KBM-7 (cell line): Measurements from ENCODE around the gene TOM1L2.
"Not testable (repeated sequence)": the region's sequence is repeated elsewhere in the genome, so short reads cannot be mapped to it uniquely, and the experiment has no call there.

Experiments
- DNase-seq: peaks from one replicate; pipeline ENCODE4 v3.0.0-alpha.2; 2015
- in situ Hi-C: fragments of 300-500 bp; cut with MboI; formaldehyde crosslinking; loops from 2 replicates; pipeline ENCODE4 v1.14.3; 2020; ENCODE audit warnings: low sequenced_read_pairs, low pct_unique_long_range_greater_than_20kb, mixed read lengths

TOM1L2 gene

DNA sequence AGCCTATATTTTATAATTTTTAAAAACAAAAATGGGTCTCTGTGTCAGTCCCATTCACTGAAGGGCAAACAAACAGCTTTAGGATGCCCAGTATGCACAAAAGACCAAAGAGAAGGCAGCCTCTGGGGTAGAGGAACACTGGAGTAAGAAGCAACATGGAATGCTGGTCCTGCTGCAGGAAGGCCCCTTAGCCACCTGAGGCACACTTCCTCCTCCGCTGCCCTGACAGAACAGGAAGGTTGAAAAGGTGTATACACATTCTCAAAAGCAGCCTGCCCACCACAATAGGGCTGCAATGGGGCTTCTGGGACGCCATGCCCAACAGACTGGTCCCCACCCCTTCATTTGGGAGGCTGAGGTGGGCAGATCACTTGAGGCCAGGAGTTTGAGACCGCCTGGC lies 19.5 kb downstream of the TOM1L2 start:
- DNase-seq: no peak
- in situ Hi-C loops: no loop called here

DNA sequence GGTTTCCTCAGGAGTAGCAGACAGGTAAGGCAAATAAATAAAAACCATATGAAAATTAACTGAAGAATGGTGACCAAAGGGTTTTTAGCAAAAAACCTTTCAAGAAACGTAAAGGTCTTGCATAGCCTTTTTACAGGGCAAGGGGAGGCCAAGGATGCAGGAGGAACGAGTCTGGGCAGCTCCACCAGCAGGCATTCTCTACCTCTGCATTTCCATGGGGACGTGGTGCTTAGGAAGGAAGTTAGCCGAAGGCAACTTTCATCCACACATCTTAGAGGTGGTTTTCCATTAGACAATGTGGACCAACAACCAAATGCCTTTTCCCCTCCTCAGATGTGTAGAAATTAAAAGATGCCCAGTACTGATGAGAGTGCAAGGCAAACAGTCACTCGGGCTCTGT lies 20.7 kb downstream of the TOM1L2 start:
- DNase-seq: no peak
- in situ Hi-C loops: no loop called here

DNA sequence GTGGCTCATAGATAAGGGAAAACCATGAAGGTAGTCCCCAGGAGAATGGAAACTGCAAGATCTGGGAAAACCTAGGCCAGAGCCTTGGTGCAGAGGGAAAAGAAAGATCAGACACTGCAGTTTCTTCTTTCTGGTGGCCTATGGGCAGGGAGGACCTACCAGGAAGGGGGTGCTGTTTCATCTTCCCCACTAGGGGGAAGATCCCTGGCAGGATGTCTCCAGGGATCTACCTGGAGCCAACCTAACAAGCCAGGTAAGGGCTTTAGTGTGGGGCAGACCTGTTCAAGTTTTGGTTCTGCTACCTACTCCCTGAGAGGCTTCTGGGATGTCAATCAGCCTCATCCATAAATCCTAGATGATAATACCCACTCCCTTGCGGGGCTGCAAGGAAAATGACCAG lies 21.4 kb downstream of the TOM1L2 start:
- DNase-seq: no peak
- in situ Hi-C loops: no loop called here

DNA sequence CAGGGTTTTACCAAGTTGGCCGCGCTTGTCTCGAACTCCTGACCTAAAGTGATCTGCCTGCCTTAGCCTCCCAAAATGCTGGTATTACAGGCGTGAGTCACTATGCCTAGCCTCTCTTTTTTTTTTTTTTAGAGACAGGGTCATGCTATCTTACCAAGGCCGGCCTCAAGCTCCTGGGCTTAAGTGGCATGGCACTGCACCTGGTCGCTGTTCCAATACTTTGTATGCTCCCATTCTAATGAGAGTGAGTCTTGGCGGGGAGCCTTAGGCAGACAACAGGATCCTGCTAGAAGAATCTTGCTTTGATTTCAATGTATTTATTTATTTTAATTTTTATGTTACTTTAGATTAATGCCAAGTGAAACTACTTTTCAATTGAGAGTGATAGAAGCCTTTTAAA lies 21.9 kb downstream of the TOM1L2 start:
- in situ Hi-C loops: no loop called here
- DNase-seq: no peak

DNA sequence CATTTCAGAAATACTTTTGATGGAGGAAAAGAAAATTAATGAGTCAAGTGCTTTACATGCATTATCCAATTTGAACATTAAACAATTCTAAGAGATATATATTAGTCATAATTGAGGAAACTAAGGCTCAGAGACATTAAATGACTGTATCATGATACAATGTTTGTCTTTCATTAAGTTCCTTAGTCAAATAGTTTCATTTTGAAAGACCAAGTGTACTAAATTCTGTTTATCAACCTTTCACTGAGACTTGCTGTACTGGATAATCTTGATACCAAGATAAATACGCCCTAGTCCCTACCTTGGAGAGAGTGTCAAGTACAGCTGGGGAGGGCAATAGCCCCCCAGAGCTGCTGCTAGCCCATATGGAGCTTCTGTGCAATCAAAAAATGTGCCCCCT lies 24.2 kb downstream of the TOM1L2 start:
- in situ Hi-C loops: no loop called here
- DNase-seq: no peak

DNA sequence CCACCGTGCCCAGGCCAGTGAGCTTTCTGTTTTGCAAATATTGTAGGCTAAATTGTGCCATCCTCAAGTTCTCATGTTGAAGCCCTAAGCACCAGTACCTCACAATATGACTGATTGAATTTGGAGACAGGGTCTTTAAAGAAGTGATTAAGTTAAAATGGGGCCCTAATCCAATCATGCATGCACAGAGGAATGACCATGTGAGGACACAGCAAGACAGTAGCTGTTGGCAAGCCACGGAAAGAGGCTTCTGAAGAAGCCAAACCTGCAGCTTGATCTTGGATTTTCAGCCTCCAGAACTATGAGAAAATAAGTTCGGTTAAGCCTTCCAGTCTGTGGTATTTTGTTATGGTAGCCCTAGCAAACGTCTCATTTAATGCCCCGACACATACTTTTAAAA lies 24.9 kb downstream of the TOM1L2 start:
- no peak for DNase-seq
- in situ Hi-C loops: no loop called here

DNA sequence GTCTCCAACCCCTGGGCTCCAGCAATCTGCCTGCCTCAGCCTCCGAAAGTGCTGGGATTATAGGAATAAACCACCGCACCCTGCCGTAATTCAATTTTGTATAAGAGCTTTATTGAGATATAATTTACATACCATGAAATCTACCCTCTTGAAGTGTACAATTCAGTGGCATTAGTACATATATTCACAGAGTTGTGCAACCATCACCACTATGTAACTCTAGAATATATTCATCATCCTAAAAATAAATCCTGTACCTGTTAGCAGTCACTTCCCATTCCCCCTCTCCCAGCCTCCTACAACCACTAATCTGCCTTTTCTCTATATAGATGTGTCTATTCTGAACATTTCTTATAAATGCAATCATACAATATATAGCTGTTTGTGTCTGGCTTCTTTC lies 26.1 kb downstream of the TOM1L2 start:
- no peak for DNase-seq

DNA sequence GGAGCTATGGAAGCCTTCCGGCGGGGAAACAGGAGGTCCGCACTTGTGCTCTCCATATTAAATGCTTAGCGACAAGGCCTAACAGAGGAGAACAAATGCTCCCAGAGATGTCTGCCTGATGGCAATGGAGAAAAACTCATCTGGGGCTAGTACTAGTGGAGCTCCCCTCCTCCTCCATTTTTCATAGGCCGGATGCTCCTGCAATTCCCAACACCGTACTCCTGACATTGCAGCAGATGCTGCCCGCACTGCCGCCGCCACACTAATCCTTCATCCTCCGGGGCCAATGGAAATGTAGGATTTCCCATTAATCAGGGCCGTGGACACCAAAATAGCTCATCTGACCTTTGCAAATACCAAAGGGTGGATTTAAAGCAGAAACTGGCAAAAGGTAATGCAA lies 27.5 kb downstream of the TOM1L2 start:
- DNase-seq: no peak
- in situ Hi-C loops: no loop called here

More for the DNA sequence above, 26.1 kb downstream of the TOM1L2 start:
- in situ Hi-C loops: no loop called here

DNA sequence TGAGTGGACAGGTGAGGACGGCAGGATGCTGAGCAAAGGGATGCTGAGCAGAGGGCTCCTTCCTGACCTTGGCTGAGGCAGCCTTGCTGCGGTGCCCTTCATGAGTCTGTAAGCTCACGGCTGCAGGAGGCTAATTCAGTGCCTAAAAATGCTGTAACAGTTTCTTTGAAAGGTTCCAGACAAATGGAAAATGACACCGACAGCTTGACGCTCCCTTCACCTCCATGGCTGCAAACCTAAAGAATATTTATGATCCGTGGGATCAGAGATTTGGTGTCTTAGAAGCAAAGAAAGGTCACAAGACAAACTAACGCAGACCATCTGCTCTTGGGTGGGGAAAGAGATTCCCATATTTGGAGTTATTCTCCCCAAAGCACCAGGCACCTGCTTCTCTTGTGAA lies 28.0 kb downstream of the TOM1L2 start:
- in situ Hi-C loops: no loop called here
- DNase-seq: no peak

DNA sequence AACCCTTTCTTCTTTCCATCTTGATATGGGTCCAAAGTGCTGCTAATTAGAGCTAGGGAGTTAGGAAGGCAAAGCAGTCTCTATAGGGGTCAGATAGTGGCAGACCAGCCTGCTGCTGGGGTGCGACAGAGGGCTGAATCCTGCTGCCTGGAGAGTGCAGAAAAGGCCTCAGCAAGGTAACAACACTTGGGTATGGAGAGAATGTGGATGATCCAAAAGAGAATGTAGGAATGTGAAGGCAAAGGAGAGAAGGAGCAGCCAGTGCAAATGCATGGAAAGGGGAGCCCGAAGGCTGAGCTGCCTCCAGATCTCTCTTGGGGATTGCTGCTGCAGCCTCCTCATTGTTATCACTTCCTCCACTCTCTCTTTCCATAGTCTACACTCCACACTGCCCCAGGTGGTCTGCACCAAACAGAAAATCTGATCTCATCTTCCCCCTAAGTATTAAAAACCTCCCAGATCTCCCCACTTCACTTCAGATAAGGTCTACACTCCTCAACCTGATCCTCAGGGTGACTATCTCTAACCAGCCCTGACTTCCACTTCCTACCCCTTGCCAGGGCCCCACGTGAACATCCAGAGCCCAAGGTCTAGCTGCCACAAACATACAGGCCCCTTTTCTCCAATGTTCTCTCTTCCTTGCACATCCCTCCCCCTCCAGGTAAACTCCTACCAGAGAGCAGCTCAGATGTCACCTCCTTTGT lies 28.8 kb downstream of the TOM1L2 start:
- DNase-seq: no peak

DNA sequence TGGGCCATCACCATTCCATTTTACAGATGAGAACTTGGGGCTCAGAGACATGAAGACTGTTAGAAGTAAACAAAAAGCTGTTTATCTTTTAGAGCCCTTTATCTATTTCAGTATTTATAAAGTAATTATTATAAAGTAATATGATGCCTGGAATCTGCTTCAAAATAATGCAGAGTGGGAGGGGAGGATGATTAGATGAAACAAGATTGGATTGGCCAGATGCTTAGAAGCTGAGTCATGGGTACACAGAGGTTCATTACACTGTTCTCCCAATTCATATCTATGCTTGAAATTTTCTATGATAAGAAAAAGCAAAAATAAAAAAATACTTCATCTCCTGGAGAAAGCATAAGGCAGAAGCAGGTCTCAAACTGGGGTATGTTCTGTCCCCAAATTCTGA lies 29.4 kb downstream of the TOM1L2 start:
- in situ Hi-C loops: no loop called here
- DNase-seq: no peak

More for the DNA sequence above, 28.8 kb downstream of the TOM1L2 start:
- in situ Hi-C loops: no loop called here

DNA sequence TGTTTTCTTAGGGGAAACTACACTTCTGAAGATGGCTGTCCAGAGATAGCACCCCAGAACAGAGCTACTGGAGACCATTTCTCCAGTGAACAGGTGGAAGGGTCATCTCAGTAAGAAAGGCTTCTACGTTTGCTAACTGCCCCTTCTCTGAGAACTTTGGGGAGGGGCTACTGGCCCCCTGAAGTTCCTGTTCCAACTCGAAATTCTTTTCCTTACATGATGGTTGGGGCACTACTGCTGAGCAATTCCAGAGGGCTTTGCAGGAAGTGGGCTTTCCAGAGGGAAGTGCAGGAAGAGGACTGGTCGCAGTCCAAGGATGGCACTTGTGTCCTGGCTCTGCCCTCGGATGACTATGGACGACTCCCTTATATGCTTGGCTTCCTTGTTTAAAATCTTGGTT lies 31.2 kb downstream of the TOM1L2 start:
- no peak for DNase-seq
- in situ Hi-C loops: no loop called here

DNA sequence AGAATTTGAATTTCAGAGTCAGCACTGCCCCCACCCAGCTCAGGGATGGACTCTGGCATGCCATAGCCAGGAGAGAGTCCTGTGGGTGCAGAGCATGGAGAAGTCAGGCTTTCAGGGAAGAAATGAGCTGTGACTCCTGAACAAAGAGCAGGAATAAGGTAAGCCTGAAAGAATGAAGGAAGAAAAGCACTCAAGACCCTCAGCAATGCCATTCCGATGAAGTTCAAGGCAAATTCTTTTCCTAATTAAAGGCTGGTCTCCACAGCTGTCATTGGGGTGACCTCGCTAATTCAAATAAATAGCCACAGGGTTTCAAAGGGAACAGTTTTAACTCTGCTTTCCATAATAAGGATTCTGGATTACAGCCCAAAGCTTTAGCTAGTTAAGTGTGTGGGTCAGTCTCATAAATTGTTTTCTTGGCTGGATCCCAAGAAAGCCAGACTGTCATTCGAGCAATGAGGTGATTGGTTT lies 31.7 kb downstream of the TOM1L2 start:
- in situ Hi-C loops: no loop called here
- no peak for DNase-seq

DNA sequence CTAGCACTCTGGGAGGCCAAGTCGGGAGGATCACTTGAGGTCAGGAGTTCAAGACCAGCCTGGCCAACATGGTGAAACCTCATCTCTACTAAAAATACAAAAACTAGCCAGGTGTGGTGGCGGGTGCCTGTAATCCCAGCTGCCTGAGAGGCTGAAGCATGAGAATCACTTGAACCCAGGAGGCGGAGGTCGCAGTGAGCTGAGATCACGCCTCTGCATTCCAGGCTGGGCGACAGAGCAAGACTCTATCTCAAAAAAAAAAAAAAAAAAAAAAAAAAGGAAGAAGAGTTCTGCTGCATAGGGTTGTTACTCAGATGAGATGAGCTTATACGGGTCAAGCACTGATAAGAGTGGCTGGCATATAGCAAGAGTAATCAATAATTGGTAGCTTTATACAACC lies 32.3 kb downstream of the TOM1L2 start:
- in situ Hi-C loops, DNase-seq: not testable (repeated sequence)

DNA sequence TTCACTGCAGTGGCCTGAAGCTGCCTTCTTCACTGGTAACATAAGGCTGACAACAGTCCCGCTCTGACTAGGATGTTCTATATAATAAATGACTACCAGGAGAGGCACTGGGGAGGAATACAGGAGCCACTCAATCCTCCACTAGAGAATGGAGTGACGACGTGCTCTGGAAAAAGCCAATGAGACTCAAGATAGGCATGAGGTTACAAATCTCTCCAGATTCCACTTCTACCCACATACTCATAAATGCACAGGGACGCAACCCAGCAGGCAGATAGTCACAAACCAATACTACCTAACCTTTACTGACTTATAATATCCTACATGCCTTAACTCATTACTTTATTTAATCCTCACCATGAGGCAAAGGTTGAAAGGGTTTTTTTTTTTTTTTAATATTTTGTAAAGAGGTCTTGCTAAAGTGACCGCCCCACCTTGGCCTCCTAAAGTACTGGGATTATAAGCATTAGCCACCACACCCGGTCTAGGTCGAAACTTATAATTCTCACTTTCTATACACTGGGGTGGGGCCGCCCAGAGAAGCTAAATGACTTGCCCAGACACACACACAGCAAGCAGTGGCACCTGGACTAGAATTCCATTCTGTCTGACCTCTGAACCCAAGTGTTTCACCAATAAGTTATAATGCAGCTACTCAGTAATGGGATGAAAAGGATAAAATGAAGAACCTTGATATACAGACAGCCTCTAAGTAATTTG lies 33.7 kb downstream of the TOM1L2 start:
- in situ Hi-C loops: no loop called here
- no peak for DNase-seq

DNA sequence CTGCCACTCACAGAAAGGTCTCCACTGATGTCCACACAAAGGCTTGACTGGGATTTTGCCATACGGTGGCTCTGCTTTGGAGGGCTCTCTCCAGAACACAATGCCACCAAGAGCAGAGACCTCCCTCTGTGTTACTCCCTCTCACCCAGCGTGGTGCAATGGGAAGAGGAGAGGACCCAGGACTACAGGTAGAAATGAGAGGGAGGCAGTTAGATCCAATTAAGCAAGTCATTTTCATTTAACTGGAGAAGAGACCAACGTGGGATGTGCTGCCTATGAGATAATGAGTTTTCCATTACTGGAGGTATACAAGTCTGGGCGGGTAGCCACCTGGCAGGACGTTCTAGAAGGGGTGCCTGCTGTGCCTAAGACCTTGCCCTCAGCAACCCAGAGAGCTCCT lies 34.2 kb downstream of the TOM1L2 start:
- in situ Hi-C loops: no loop called here
- DNase-seq: no peak

DNA sequence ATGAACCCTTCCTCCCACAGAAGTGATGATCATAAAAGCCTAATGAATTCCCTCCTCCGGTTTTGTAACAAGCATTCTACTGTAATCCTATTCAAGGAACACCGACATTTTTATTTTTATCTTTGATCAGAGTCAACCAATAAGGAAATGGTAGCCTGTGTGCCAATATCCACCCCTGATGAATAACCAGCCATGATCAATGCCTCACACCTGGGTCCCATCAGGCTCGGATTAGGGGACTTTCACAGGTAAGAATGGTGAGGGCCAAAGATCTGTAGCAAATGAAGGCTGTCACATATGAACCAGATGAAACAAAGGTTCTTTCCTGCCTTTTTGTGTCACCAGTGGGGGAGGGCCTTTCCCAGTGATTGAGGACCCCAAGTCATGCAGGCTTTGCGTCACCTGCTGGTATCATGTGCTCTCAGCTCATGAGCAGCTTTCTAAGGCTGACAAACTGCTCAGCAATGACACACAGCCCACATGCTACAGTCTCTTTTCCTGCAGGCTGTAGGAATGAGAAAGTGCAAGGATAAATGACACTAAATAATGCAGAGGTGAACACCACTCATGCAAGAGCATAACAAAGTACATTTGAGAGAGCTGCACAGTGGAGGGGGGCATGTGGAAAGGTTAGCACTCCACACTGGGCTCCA lies 34.9 kb downstream of the TOM1L2 start:
- in situ Hi-C loops: no loop called here
- DNase-seq: no peak

DNA sequence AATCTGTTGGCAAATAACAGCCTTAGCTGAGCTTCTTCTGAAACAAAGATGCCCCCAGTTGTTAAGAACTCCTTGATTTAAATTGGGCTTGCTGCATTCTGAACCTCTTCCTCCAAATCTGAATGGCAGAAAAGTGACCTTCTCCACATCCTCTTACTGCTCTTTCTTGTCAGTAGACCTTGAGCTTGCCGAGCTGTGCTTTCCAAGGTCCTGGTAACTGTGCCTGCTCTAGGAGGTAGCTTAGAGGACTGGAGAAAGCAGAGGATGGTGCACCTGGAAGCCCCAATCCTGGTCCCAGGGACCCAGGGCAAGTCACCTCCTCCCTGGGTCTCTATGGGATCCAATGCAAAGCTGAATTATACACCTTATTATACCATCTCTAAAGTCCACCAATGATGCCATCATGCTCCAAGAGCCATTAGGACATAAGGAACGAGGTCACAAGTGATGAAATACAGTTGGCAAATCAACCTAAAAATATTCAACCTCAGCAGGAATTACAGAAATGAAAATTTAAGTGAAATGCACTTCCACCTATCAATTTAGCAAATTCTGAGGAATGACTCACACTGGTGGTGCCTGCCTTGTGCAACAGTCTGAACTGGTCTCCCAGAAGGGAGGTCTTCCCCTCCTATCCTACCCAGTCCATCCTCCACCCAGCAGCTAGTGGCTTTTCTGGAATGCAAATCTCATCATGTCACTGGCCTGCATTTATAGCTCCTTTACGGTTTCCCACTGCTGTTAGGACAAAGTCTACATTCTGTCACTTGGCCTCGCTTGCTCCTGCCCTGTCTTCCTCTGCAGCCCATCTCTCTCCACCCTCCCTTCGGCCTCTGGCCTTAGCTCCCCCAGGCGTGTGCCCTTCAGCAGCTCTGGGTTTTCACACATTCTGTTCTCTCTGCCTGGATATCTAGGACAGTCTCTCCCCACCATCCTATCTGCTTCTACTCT lies 36.6 kb downstream of the TOM1L2 start:
- in situ Hi-C loops: no loop called here
- no peak for DNase-seq

DNA sequence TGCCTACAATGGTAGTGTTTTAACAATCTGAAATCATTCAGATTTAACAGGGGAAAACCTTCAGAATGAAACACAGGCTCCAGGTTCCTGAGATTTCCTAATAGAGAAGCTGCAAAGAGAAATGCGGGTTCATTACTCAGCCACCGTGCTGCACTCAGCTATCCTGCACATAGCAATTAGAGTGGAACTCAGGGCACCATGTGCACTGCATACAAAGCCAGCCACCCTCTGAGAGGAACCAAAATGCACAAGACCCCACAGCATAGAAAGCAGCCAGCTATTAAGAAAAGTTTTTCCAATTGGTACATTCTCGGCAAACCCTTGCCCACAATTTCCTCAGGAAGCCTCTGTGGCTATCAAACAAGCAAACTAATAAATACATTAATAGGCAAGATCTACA lies 37.4 kb downstream of the TOM1L2 start:
- in situ Hi-C loops: no loop called here

More for the DNA sequence above, 37.4 kb downstream of the TOM1L2 start:
- no peak for DNase-seq
